HepG2 (cell line): Measurements from ENCODE around the gene ZNF17. TPM values are rescaled to one million over a fixed set of nuclear protein-coding genes. Genes with fewer than 3 reads are reported as not detected.
A peak's percentile ranks its signal among the peaks of the same experiment; 100 is the strongest.

Source experiments
- CEBPG ChIP-seq: IDR thresholded peaks from 2 replicates; pipeline ENCODE4 v1.6.1; 2016
- ELF3 ChIP-seq: IDR thresholded peaks from 2 replicates; pipeline ENCODE4 v1.6.1; 2016; ENCODE audit warnings: missing genetic modification reagents, missing compliant biosample characterization
- HHEX ChIP-seq: IDR thresholded peaks from 2 replicates; pipeline ENCODE4 v1.6.1; 2016; ENCODE audit warnings: control low read depth
- ISX ChIP-seq: sonication (generic); formaldehyde crosslinking; conservative IDR thresholded peaks from 2 replicates; pipeline ENCODE4 v1.5.0; 2020; ENCODE audit warnings: missing genetic modification reagents
- KLF16 ChIP-seq, 2 experiments: sonication (generic) in 1 of 2; formaldehyde crosslinking in 1 of 2; IDR thresholded peaks; 2 replicates each; pipeline versions ENCODE4 v1.6.1 to v1.8.0; 2016 to 2023; ENCODE audit warnings: missing genetic modification reagents in 2 of 2, missing compliant biosample characterization in 1 of 2
- MIER2 ChIP-seq: IDR thresholded peaks from 2 replicates; pipeline ENCODE4 v1.6.1; 2016; ENCODE audit warnings: missing biosample characterization, missing genetic modification reagents
- PCBP2 ChIP-seq: fragments of 200-400 bp; formaldehyde crosslinking; optimal IDR thresholded peaks from 2 replicates; pipeline ENCODE3; 2018; ENCODE audit warnings: low read length, low read depth; ENCODE audit not compliant: poor library complexity, severe bottlenecking
- SP1 ChIP-seq, 2 experiments: fragments of 450-650 bp in 1 of 2; sonication (generic) in 1 of 2; formaldehyde crosslinking in 1 of 2; IDR thresholded peaks; 2 replicates each; pipeline versions ENCODE4 v1.4.0 to v1.6.1; 2016 to 2020; ENCODE audit warnings: missing genetic modification reagents in 1 of 2
- ZFYVE20 ChIP-seq: sonication (generic); formaldehyde crosslinking; IDR thresholded peaks from 2 replicates; pipeline ENCODE4 v1.8.0; 2023; ENCODE audit warnings: low read depth, mild to moderate bottlenecking, moderate library complexity, missing genetic modification reagents, borderline replicate concordance
- ZNF354B ChIP-seq: sonication (generic); formaldehyde crosslinking; IDR thresholded peaks from 2 replicates; pipeline ENCODE4 v1.8.0; 2022; ENCODE audit warnings: mild to moderate bottlenecking, missing genetic modification reagents
- ZNF441 ChIP-seq: sonication (generic); formaldehyde crosslinking; IDR thresholded peaks from 2 replicates; pipeline ENCODE4 v1.7.0; 2021; ENCODE audit warnings: missing genetic modification reagents, borderline replicate concordance
- polyA plus RNA-seq, 8 experiments: library from polyadenylated mRNA; depleted of rRNA in 3 of 8; stranded (reverse) in 7 of 8; unstranded in 1 of 8; fragments of >200 nt; fragmentation: Illumina TruSeq in 4 of 8; extraction: Trizol in 4 of 8; gene quantifications; 2 replicates each; pipeline versions ENCODE4 v1.2.1 to v1.2.3, GENCODE V29; 2011 to 2016; ENCODE audit warnings: low read depth in 4 of 8, missing spikeins in 1 of 8, mixed read lengths in 1 of 8; ENCODE audit not compliant: insufficient read depth in 1 of 8
- total RNA-seq, 5 experiments: library from RNA; depleted of rRNA; stranded (reverse); fragments of >200 nt; fragmentation: Illumina TruSeq; extraction: Trizol; gene quantifications; 2 replicates each; pipeline ENCODE4 v1.2.3, GENCODE V29; 2016; ENCODE audit warnings: low read depth in 1 of 5
- TF ChIP-seq, protein P1 (sequence below): sonication (generic); formaldehyde crosslinking; IDR thresholded peaks from 2 replicates; pipeline ENCODE4 v1.8.1; 2023; ENCODE audit warnings: mild to moderate bottlenecking, missing genetic modification reagents
- TF ChIP-seq, protein P2 (sequence below): sonication (generic); formaldehyde crosslinking; IDR thresholded peaks from 2 replicates; pipeline ENCODE4 v1.4.0; 2020; ENCODE audit warnings: missing genetic modification reagents
- TF ChIP-seq, protein P3 (sequence below): sonication (generic); IDR thresholded peaks from 2 replicates; pipeline ENCODE4 v1.6.1; 2016; ENCODE audit warnings: low read depth, borderline replicate concordance
- TF ChIP-seq, protein P4 (sequence below): IDR thresholded peaks from 2 replicates; pipeline ENCODE4 v1.6.1; 2016; ENCODE audit warnings: low read depth, borderline replicate concordance
- TF ChIP-seq, protein P5 (sequence below): IDR thresholded peaks from 2 replicates; pipeline ENCODE4 v1.6.1; 2016; ENCODE audit warnings: control low read depth
- TF ChIP-seq, protein P6 (sequence below): fragments of 450-650 bp; IDR thresholded peaks from 2 replicates; pipeline ENCODE4 v1.6.1; 2016
- TF ChIP-seq, protein P7 (sequence below): sonication (generic); formaldehyde crosslinking; IDR thresholded peaks from 2 replicates; pipeline ENCODE4 v1.5.1; 2020; ENCODE audit warnings: mild to moderate bottlenecking, moderate library complexity, missing genetic modification reagents

ZNF17 gene
- total and polyA plus RNA-seq, 2 of the 13 experiments (the other 11 are each of a cell fraction or from before 2014, with no cell fraction given): 3.7 to 10.1 TPM

DNA sequence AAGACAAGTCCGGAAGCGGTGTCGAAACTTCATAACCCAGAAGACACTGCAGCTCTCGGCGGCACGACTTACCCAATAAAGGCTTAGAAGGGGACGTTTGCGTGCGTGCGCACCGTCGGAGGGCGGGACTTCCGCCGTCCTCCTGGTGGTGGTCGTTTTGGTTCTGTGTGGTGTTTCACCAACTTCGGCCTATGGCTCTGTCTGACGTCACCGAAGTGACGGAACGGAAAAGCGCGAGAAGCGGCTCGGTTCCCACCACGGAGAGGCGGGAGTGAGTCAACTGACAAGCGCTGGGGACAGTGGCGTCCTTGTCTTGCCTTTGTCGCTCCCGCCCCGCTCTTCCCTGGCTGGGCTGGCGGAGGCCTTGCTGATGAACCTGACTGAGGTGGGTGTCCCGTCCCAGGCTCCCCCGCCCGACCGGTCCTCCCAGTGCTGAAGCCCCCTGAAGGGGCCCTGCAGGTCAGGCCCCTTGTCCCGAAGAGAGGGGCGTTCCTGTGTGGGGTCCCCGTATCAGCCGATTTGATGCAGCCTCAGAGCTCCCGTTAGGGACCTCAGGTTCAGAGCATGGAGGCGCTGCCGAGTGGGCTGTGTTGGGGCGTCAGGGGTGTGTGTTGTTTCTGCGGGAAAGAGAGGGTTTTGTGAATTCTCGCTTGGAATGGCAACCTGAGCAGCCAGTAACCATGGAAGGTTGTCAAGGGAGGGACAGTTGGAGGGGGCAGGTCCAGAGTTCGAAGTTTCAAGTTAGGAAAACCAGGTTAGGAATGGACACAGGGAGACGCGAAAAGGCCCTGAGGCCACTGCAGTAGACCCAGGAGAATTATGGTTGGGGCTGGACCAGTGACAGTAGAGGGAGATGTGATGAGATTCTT, 21.0 kb upstream of the ZNF17 start, which contains the start of gene ZNF548 (continued):
- TF ChIP-seq, protein P1, sequence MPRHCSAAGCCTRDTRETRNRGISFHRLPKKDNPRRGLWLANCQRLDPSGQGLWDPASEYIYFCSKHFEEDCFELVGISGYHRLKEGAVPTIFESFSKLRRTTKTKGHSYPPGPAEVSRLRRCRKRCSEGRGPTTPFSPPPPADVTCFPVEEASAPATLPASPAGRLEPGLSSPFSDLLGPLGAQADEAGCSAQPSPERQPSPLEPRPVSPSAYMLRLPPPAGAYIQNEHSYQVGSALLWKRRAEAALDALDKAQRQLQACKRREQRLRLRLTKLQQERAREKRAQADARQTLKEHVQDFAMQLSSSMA (CRISPR knock-in tag): no peak
- TF ChIP-seq, protein P2, sequence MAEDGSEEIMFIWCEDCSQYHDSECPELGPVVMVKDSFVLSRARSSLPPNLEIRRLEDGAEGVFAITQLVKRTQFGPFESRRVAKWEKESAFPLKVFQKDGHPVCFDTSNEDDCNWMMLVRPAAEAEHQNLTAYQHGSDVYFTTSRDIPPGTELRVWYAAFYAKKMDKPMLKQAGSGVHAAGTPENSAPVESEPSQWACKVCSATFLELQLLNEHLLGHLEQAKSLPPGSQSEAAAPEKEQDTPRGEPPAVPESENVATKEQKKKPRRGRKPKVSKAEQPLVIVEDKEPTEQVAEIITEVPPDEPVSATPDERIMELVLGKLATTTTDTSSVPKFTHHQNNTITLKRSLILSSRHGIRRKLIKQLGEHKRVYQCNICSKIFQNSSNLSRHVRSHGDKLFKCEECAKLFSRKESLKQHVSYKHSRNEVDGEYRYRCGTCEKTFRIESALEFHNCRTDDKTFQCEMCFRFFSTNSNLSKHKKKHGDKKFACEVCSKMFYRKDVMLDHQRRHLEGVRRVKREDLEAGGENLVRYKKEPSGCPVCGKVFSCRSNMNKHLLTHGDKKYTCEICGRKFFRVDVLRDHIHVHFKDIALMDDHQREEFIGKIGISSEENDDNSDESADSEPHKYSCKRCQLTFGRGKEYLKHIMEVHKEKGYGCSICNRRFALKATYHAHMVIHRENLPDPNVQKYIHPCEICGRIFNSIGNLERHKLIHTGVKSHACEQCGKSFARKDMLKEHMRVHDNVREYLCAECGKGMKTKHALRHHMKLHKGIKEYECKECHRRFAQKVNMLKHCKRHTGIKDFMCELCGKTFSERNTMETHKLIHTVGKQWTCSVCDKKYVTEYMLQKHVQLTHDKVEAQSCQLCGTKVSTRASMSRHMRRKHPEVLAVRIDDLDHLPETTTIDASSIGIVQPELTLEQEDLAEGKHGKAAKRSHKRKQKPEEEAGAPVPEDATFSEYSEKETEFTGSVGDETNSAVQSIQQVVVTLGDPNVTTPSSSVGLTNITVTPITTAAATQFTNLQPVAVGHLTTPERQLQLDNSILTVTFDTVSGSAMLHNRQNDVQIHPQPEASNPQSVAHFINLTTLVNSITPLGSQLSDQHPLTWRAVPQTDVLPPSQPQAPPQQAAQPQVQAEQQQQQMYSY (CRISPR knock-in tag): peak; percentile 87
- TF ChIP-seq, protein P3, sequence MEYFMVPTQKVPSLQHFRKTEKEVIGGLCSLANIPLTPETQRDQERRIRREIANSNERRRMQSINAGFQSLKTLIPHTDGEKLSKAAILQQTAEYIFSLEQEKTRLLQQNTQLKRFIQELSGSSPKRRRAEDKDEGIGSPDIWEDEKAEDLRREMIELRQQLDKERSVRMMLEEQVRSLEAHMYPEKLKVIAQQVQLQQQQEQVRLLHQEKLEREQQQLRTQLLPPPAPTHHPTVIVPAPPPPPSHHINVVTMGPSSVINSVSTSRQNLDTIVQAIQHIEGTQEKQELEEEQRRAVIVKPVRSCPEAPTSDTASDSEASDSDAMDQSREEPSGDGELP: peak; percentile 25; the same call in 1 of the 2 replicates
- TF ChIP-seq ZNF354B (CRISPR knock-in tag) (peak; percentile 93; the same call in 1 of the 2 replicates), ZNF441 (CRISPR knock-in tag) (no peak), MIER2 (0 out of 2 replicates have a peak, but pooled peaks have one; percentile 28), KLF16 (CRISPR knock-in tag; IDR thresholded peaks at IDR 0.05) (peak in 1 of 2 experiments; percentile 62; a peak in 1 of 4 replicates), ZFYVE20 (CRISPR knock-in tag) (no peak), PCBP2 (no peak), HHEX (CRISPR knock-in tag) (no peak), ISX (no peak), CEBPG (CRISPR knock-in tag) (peak; percentile 83), ELF3 (CRISPR knock-in tag) (peak; percentile 43; the same call in 1 of the 2 replicates), SP1 (IDR thresholded peaks at IDR 0.05) (no peak), SP1 (CRISPR knock-in tag; IDR thresholded peaks at IDR 0.05) (peak; percentile 67)
- TF ChIP-seq, protein P4, sequence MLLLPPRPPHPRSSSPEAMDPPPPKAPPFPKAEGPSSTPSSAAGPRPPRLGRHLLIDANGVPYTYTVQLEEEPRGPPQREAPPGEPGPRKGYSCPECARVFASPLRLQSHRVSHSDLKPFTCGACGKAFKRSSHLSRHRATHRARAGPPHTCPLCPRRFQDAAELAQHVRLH (CRISPR knock-in tag): peak; percentile 59; the same call in 1 of the 2 replicates
- TF ChIP-seq, protein P5, sequence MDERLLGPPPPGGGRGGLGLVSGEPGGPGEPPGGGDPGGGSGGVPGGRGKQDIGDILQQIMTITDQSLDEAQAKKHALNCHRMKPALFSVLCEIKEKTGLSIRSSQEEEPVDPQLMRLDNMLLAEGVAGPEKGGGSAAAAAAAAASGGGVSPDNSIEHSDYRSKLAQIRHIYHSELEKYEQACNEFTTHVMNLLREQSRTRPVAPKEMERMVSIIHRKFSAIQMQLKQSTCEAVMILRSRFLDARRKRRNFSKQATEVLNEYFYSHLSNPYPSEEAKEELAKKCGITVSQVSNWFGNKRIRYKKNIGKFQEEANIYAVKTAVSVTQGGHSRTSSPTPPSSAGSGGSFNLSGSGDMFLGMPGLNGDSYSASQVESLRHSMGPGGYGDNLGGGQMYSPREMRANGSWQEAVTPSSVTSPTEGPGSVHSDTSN (CRISPR knock-in tag): 0 out of 2 replicates have a peak, but pooled peaks have one; percentile 20
- TF ChIP-seq, protein P6, sequence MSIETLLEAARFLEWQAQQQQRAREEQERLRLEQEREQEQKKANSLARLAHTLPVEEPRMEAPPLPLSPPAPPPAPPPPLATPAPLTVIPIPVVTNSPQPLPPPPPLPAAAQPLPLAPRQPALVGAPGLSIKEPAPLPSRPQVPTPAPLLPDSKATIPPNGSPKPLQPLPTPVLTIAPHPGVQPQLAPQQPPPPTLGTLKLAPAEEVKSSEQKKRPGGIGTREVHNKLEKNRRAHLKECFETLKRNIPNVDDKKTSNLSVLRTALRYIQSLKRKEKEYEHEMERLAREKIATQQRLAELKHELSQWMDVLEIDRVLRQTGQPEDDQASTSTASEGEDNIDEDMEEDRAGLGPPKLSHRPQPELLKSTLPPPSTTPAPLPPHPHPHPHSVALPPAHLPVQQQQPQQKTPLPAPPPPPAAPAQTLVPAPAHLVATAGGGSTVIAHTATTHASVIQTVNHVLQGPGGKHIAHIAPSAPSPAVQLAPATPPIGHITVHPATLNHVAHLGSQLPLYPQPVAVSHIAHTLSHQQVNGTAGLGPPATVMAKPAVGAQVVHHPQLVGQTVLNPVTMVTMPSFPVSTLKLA: peak; percentile 56
- TF ChIP-seq, protein P7, sequence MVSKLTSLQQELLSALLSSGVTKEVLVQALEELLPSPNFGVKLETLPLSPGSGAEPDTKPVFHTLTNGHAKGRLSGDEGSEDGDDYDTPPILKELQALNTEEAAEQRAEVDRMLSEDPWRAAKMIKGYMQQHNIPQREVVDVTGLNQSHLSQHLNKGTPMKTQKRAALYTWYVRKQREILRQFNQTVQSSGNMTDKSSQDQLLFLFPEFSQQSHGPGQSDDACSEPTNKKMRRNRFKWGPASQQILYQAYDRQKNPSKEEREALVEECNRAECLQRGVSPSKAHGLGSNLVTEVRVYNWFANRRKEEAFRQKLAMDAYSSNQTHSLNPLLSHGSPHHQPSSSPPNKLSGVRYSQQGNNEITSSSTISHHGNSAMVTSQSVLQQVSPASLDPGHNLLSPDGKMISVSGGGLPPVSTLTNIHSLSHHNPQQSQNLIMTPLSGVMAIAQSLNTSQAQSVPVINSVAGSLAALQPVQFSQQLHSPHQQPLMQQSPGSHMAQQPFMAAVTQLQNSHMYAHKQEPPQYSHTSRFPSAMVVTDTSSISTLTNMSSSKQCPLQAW (CRISPR knock-in tag): peak; percentile 75
